ENCODE results near the gene FAM89B.

FAM89B gene

DNA sequence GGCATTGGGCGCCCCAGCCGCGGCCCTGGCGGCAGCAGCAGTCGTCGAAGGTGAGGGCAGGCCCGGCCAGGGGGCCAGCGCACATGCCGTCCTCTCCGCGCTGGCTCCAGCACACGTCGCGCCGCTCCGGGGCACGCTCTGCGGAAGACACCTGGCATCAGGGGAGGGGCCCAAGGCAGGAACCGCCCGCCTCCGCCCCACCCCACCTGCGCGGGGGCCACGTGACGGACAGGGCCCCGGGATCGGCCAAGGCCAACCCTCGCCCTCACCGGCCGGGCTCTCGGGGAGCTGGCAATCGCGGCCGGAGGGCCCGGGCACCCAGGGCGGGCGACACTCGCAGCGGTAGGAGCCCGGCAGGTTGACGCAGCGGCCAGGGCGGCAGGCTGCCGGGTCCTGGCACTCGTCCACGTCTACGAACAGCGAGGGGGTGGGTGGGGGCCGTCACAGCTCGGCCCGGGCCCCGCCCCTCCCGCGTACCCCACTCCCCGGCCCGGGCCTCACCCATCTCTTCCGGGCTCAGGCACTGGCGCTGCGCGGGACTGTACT is 32.5 kb upstream of the FAM89B start:
- no peak for FAIRE-seq

- FAIRE-seq = no peak
Observed at GRCh38 chr11:65540290-65541092, 31.8 kb upstream of the FAM89B start.

- no peak for FAIRE-seq
Observed at GRCh38 chr11:65541093-65541982, 31.0 kb upstream of the FAM89B start.

GRCh38 chr11:65542738-65543390 is 29.5 kb upstream of the FAM89B start:
- no peak for FAIRE-seq

DNA sequence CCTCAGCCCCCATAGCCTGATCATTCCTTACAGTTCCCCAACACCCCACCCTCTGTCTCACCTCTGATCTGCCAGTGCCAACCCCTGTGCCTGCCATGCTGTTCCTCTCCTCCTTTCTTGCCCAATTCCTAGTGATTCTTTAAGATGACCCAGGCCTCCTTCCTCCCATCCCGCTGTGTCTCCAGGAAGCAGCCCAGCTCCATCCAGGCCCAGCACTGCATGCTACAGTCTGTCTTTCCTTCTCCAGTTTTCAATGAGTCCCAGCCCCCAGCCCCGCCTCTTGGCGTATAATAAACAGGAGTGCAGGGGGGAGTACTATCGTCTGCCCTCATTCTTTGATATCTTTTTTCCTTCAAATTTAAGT is 26.5 kb upstream of the FAM89B start:
- FAIRE-seq = no peak

- no peak for FAIRE-seq
Observed at GRCh38 chr11:65546217-65546958, 25.9 kb upstream of the FAM89B start.

- no peak for FAIRE-seq
Observed at GRCh38 chr11:65547446-65548125, 24.8 kb upstream of the FAM89B start.

DNA sequence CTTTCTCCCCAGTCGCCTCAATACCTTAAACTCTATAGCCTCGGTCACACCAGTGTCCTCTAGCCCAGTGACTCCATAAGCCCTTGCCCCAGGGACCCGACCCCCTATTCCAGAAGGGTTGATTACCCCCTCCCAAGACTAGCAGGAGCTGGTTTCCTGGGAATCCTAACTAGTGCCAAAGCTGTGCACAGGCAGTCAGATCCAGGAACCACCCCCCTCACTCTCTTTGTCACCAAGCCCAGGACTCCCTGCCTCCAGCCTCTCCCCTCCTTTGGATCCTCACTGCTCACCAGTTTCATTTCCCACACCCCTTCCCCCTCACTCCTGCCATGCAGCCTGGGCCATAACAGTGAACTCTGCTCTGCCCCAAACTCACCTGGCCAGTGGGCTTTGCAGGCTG is 23.9 kb upstream of the FAM89B start:
- FAIRE-seq = no peak

- no peak for FAIRE-seq
Observed at GRCh38 chr11:65549096-65549495, 23.2 kb upstream of the FAM89B start.

DNA sequence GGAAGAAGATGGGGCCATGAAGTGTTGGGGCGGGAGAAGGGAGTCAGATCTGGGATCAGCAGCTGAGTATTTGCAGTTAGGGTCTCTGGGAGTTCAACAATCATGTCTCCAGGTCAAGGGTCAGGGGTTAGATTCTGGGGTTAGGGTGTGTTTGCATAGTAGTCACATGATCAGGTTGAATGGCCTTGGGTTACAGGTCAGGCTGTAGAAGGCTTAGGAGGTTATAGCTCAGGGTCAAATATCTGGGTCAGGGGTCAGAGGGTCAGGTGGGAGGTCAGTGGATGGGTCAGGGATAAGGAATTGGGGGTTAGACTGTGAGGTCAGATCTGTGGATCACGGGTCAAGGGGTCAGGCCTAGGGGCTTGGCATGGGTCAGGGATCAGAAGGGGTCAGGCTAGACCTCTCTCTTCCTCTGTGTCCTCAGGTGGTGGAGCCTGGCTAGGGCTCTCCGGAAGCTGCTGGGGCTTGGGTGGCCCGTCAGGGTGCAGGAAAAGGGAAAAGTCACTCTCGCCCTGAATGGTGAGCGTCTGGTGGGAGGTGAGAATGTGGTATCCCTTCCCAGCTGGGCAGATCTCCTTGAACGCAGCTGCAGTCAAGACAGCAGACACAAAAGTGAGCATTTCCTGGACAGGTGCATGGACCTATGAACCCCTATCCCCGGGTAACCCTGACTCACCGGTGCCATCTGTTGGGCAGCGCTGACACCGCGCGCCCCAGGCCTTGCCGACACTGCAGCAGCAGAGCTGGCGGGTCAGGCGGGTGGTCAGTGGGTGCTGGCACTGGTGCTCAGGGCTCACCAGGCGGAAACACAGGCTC is 20.6 kb upstream of the FAM89B start:
- no peak for FAIRE-seq

- FAIRE-seq = no peak
Observed at GRCh38 chr11:65552388-65552951, 19.9 kb upstream of the FAM89B start.

- FAIRE-seq = peak; percentile 55
Observed at GRCh38 chr11:65553301-65554001, 18.9 kb upstream of the FAM89B start.

DNA sequence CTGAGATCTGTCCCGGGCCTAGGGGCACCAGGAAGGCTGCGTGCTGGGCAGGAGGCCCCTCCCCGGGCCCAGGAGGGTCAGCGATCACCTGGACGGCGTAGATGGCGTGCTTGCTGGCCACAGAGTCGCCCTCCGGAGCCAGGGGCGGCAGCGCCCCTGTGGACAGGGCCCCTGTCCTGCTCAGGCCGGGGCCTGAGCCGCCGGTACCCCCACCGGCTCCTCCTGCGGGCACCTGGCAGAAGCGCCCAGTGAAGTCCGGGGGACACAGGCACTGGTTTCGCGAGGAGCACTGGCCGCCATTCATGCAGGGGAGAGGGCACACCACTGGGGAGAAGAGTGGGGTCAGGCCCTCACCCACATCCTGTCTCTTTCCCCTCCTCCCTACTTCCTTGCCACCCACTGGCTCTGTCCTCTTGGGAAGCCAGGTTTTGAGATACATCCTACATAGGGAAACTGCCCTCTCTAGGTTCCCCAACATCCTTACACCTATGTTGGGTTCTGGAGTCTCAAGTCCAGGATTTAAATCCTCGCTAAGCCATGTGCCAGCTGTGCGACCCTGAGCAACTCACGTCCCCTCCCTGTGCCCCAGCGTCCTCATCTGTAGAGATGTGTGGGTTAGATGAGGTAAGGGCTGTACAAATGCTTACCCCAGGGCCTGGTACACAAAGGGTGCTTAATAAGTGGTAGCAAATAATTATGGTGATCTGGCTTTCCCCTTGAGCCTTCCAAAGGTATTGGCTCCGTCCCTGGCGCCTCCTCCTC is 18.1 kb upstream of the FAM89B start:
- no peak for FAIRE-seq

DNA sequence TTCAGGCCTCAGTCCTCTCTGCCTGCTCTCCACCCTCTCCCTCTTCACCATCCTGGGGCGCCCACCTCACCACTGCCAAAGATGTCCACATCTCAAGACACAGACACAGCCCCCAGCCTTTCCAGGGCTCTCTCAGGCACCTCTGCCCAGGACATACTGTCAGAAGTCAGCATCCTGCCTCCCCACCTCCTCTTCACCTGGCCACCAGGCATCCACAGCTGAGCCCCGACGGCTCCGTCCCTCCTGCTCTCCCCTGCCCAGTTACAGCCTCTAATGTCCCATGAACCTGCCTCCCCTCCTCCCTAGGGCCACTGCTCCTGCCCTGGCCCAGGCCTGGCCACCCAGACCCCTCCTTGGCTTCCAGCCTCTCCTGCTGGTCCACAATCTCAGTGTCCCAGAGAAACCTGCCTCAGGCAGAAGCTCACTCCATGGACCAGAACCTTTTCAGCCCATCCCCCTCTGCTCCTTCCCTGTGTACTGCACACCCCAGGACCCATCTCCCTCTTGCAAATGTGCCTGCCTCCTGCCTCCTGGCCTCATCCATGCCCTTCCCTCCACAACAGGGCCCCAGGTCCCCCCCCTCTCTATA is 17.4 kb upstream of the FAM89B start:
- FAIRE-seq = no peak

DNA sequence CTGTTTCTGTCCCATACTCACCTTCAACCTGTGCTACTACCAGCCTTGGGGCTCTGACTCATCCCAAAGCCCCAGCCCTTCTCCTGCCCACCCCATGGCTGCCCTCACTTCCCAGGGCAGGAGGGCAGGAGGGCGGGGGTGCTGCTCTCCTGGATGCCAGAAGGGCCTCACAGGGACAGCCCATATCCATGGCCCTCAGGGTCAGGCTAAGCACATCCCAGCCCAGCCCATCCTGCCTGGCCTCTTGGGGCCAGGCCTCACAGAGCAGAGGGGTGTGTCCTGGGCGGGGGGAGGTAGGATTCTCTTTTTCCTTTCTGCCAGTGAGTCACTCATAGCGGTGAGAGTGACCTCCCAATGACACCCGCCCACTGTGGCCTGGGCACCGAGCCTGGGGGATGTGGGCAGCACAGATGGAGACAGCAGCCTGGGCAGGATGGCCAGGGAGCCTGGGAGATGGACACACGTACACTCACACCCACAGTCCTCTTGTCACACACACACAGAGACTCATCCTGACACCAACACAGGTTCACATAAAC is 16.6 kb upstream of the FAM89B start:
- no peak for FAIRE-seq

GRCh38 chr11:65556470-65557279 is 15.7 kb upstream of the FAM89B start:
- FAIRE-seq = peak; percentile 11

DNA sequence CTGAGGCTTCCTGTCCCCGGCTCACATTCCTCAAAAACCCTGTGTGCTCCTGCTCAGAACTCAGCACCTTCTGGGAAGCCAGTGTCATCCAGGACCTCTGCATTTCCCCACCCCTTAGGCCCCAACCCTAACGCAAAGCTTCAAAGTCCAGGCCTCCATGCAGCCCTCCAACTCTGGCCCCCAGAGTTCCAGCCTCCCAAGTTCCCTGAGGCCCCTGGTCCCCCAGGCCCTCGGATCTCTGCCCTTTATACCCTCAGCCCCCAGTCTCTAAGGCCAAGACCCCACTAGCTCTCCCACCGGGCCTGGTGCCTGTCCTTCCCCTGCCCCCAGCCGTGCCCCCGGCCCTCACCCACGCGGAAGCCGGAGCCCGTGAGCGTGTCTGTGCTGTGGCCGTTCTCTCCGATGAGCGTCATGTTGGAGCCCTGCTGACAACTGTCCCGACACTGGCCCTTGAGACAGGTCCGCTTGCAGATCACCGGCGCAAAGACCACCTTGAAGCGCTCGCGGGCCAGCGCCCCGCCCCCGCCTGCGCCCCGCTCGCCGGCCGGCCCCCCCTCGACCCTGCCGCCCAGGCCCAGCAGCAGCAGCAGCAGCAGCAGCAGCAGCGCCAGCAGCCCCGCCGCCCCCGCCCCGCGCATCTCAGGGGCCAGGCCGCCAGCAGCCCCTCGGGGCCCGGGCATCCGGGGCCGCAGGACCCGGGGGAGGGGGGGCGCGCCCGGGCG is 14.9 kb upstream of the FAM89B start:
- FAIRE-seq = no peak

Data from G401.6 (cell line).